Endodermal cell (in vitro differentiated cells): ENCODE data around the gene CALHM1. TPM values are rescaled to one million over a fixed set of nuclear protein-coding genes. Genes with fewer than 3 reads are reported as not detected.

Experiments
- DNase-seq: peaks from one replicate; pipeline ENCODE4 v3.0.0-alpha.2; 2017
- H3K27ac ChIP-seq: 2 replicates; pipeline ENCODE4 v1.5.1; 2013; ENCODE audit warnings: mild to moderate bottlenecking, low read depth, low read length, moderate library complexity
- H3K27me3 ChIP-seq: 2 replicates; pipeline ENCODE4 v1.6.1; 2013; ENCODE audit warnings: mild to moderate bottlenecking, low read length, moderate library complexity; ENCODE audit not compliant: insufficient read depth, control insufficient read depth, poor library complexity, severe bottlenecking
- H3K36me3 ChIP-seq: 2 replicates; pipeline ENCODE4 v1.7.0; 2013; ENCODE audit warnings: mild to moderate bottlenecking, low read length, moderate library complexity; ENCODE audit not compliant: control insufficient read depth, insufficient read depth
- H3K4me1 ChIP-seq: one replicate; pipeline ENCODE4 v1.7.0; 2013; ENCODE audit warnings: low read length; ENCODE audit not compliant: control insufficient read depth, insufficient read depth
- H3K4me3 ChIP-seq: 2 replicates; pipeline ENCODE4 v1.5.1; 2013; ENCODE audit warnings: mild to moderate bottlenecking, low read length, moderate library complexity
- H3K9ac ChIP-seq: 2 replicates; pipeline ENCODE4 v1.6.1; 2013; ENCODE audit warnings: mild to moderate bottlenecking, low read length, moderate library complexity; ENCODE audit not compliant: poor library complexity, severe bottlenecking; ENCODE audit errors: extremely low read depth
- H3K9me3 ChIP-seq: 2 replicates; pipeline ENCODE4 v1.6.1; 2013; ENCODE audit warnings: mild to moderate bottlenecking, low read length, moderate library complexity; ENCODE audit not compliant: control insufficient read depth
- H3K27ac Mint-ChIP-seq: 2 replicates; pipeline ENCODE4 v1.8.0; 2020; ENCODE audit warnings: mixed read lengths
- H3K27me3 Mint-ChIP-seq: 2 replicates; pipeline ENCODE4 v1.8.0; 2021; ENCODE audit warnings: mild to moderate bottlenecking, mixed read lengths; ENCODE audit not compliant: insufficient read depth
- H3K36me3 Mint-ChIP-seq: 2 replicates; pipeline ENCODE4 v1.8.0; 2020; ENCODE audit warnings: low read depth, mixed read lengths
- H3K4me1 Mint-ChIP-seq: 2 replicates; pipeline ENCODE4 v1.8.0; 2020; ENCODE audit warnings: mixed read lengths
- H3K4me3 Mint-ChIP-seq: 2 replicates; pipeline ENCODE4 v1.8.0; 2020; ENCODE audit warnings: mild to moderate bottlenecking, moderate library complexity, mixed read lengths
- H3K9me3 Mint-ChIP-seq: 2 replicates; pipeline ENCODE4 v1.8.0; 2020; ENCODE audit warnings: mild to moderate bottlenecking, mixed read lengths
- WGBS, 2 experiments: methylation state at CpG; one replicate each; pipeline versions ENCODE4 v1.1.5 to v1.1.7; 2013; ENCODE audit warnings: missing lambda C conversion rate in 2 of 2, mixed read lengths in 1 of 2; ENCODE audit not compliant: insufficient coverage in 1 of 2, insufficient read length in 1 of 2; 5-methylcytosine and 5-hydroxymethylcytosine counted together
- long read RNA-seq, 4 experiments: library from polyadenylated mRNA in 2 of 4; library from RNA in 1 of 4; library from capped mRNA in 1 of 4; stranded (forward) in 3 of 4; unstranded in 1 of 4; transcript quantifications; one replicate each; pipeline ENCODE4 v2.0.0, GENCODE V29; 2020 to 2021; ENCODE audit warnings: inconsistent platforms in 1 of 4
- polyA plus RNA-seq, 2 experiments: library from polyadenylated mRNA; stranded (reverse); fragments of 50-300 nt; gene quantifications; one replicate each; pipeline ENCODE4 v1.2.3, GENCODE V29; 2013
- total RNA-seq, 2 donors: library from RNA; stranded (reverse); fragmentation: NEBNext Ultra II Directional in 1 of 2; extraction: Animal tissue kit (Norgen Biotek cat#: 25700) in 1 of 2; gene quantifications; 2 replicates in 1 of 2; 3 replicates in 1 of 2; pipeline ENCODE4 v1.2.1, GENCODE V29; 2021
- TF ChIP-seq, protein P1 (sequence below): fragments of 200-600 bp; sonication (generic); conservative IDR thresholded peaks from 2 replicates; pipeline ENCODE4 v1.5.0; 2021; ENCODE audit warnings: antibody characterized with exemption, mild to moderate bottlenecking

The CALHM1 gene, protein sequence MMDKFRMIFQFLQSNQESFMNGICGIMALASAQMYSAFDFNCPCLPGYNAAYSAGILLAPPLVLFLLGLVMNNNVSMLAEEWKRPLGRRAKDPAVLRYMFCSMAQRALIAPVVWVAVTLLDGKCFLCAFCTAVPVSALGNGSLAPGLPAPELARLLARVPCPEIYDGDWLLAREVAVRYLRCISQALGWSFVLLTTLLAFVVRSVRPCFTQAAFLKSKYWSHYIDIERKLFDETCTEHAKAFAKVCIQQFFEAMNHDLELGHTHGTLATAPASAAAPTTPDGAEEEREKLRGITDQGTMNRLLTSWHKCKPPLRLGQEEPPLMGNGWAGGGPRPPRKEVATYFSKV
- not detected for total RNA-seq
- polyA plus RNA-seq (2013, experiment 1 of 2) = not detected
- 0.08 TPM for polyA plus RNA-seq (2013, experiment 2 of 2)
- long read RNA-seq, experiment 1 = 0 reads
- long read RNA-seq, experiment 2, partial matches to known transcripts = 0 of 1 reads
- long read RNA-seq, experiment 2, other reads (novel, unspliced or antisense) = 0 of 1 reads
- long read RNA-seq, experiment 3, partial matches to known transcripts = 0 of 1 reads
- long read RNA-seq, experiment 3, other reads (novel, unspliced or antisense) = 0 of 1 reads
- long read RNA-seq, experiment 4 = 0 reads

- Mint-ChIP-seq H3K4me3 (no peak within 1 kb of the TSS), H3K27me3 (no peaks in the 10 kb centered on the region), H3K36me3 (no peaks in the 10 kb centered on the region), H3K27ac (no peak within 1 kb of the TSS), H3K9me3 (no peaks in the 10 kb centered on the region), H3K4me1 (no peaks in the 10 kb centered on the region)
- TF ChIP-seq, protein P1, sequence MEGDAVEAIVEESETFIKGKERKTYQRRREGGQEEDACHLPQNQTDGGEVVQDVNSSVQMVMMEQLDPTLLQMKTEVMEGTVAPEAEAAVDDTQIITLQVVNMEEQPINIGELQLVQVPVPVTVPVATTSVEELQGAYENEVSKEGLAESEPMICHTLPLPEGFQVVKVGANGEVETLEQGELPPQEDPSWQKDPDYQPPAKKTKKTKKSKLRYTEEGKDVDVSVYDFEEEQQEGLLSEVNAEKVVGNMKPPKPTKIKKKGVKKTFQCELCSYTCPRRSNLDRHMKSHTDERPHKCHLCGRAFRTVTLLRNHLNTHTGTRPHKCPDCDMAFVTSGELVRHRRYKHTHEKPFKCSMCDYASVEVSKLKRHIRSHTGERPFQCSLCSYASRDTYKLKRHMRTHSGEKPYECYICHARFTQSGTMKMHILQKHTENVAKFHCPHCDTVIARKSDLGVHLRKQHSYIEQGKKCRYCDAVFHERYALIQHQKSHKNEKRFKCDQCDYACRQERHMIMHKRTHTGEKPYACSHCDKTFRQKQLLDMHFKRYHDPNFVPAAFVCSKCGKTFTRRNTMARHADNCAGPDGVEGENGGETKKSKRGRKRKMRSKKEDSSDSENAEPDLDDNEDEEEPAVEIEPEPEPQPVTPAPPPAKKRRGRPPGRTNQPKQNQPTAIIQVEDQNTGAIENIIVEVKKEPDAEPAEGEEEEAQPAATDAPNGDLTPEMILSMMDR = no peak
- no peaks in the 10 kb centered on the region for H3K9me3 ChIP-seq
- no peak within 1 kb of the TSS for H3K9ac ChIP-seq
- peak; percentile 91 for DNase-seq
- no peak within 1 kb of the TSS for H3K27ac ChIP-seq
- no peak within 1 kb of the TSS for H3K4me3 ChIP-seq
- no peaks in the 10 kb centered on the region for H3K36me3 ChIP-seq
- H3K27me3 ChIP-seq = no peaks in the 10 kb centered on the region
- WGBS, 2 experiments = 59 to 100% methylated on average over 3 to 8 of the region's 9 CpGs
- no peaks in the 10 kb centered on the region for H3K4me1 ChIP-seq
Measured at GRCh38 chr10:103458720-103459119, at the start of gene CALHM1. CALHM1 (minus strand) TSS chr10:103458900; CDS start chr10:103458751, 149 bp downstream.

DNA sequence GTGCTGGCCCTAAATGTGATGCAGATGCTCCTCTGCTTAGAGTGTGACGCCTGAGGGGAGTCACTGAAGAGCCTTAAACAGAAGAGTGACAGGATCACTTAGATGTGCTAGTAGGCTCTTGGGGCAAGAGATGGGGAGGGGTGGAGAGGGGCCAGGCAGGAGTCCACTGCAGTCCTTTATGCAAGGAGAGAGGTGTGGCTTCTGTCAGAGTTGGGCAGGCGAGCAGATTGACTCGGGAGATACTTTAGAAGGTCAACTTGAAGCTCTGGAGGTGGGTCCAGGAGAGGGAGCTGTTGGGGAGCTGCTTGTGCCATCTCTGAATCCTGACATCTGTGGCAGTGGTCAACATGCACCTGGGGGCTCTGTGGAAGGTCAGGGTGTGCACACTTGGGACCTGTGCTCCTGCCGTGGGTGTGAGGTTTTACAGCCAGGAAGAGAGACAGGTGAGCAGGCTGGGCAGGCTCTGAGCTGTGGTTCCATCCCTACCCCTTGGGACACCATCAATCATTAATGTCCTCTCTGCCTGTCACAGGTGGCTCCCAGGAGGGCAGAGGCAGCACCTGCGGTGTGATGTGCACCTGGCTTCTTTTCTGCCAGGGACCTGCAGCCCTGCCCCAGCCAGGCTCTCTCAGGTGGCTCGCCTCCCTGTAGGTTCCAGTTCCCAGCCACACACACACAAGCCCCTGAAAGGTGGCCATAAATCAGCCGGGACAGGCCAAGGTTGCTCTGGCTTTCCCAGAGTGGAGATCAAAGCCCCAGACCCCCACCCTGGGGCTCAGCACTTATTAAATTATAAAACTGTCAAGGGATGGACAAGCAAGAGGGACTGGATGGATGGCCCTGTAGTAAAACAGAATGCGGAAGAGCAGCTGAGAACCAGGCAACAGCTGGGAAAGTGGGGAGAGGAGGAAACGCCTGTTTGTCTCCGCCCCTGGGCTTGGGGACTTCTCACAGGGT, 48.8 kb upstream of the CALHM1 start:
- Mint-ChIP-seq H3K27ac (no peak overlapping the region), H3K27me3 (no peaks in the 10 kb centered on the region)
- whole genome bisulfite sequencing, 2 experiments = 83 to 91% methylated on average over 4 to 10 of the region's 10 CpGs

More for the DNA sequence above, 48.8 kb upstream of the CALHM1 start:
- H3K4me1 Mint-ChIP-seq = peaks cover 23% of the 10 kb centered on the region
- Histone ChIP-seq H3K36me3 (no peaks in the 10 kb centered on the region), H3K4me3 (no peak overlapping the region), H3K4me1 (no peaks in the 10 kb centered on the region), H3K27ac (no peak overlapping the region), H3K27me3 (no peaks in the 10 kb centered on the region), H3K9me3 (no peaks in the 10 kb centered on the region), H3K9ac (no peak overlapping the region)
- peak; percentile 72 for DNase-seq
- no peak overlapping the region for H3K4me3 Mint-ChIP-seq
- H3K9me3 Mint-ChIP-seq = no peaks in the 10 kb centered on the region
- TF ChIP-seq, protein P1 = peak; percentile 61
- no peaks in the 10 kb centered on the region for H3K36me3 Mint-ChIP-seq
